IMR-90 (cell line): ENCODE measurements around the gene LPAR1. TPM values are rescaled to one million over a fixed set of nuclear protein-coding genes. Genes with fewer than 3 reads are reported as not detected.

Source experiments
- ATAC-seq: fragments of 200-7000 bp; cut with Tn5 transposase; 2 replicates; pipeline ENCODE4 v1.9.1; 2020; ENCODE audit warnings: low read depth, mild to moderate bottlenecking, moderate library complexity
- BruUV-seq: library from RNA; stranded (reverse); fragments of 400-500 nt; replicated peaks from 2 replicates; lab custom pipeline; 2021; lab: Mats Ljungman, UMichigan
- CTCF ChIA-PET: fragments of 300-600 bp; formaldehyde crosslinking; extraction: SDS; loops from one replicate; lab custom pipeline; 2021; ENCODE audit warnings: antibody characterized with exemption; lab: Yijun Ruan, JAX
- POLR2A ChIA-PET: fragments of 300-600 bp; sonication (Branson Sonifier 250); formaldehyde crosslinking; loops from one replicate; lab custom pipeline; 2022; ENCODE audit warnings: antibody characterized with exemption; ENCODE audit not compliant: unreplicated experiment; lab: Charles Lee
- DNase-seq: peaks from one replicate; pipeline ENCODE4 v3.0.0; 2013
- H2AFZ ChIP-seq: replicated peaks from 2 replicates; pipeline ENCODE3; 2013; ENCODE audit warnings: low read length, mild to moderate bottlenecking; ENCODE audit not compliant: poor library complexity
- H2AK5ac ChIP-seq: 2 replicates; pipeline ENCODE4 v1.6.1; 2013; ENCODE audit warnings: low read depth, low read length, inconsistent platforms
- H2AK9ac ChIP-seq: replicated peaks from 2 replicates; pipeline ENCODE3; 2013; ENCODE audit warnings: mild to moderate bottlenecking, low read depth, low read length, moderate library complexity; ENCODE audit not compliant: poor library complexity
- H2BK120ac ChIP-seq: 2 replicates; pipeline ENCODE4 v1.6.1; 2013; ENCODE audit warnings: low read depth, low read length, inconsistent platforms
- H2BK15ac ChIP-seq: 3 replicates; pipeline ENCODE4 v1.6.1; 2013; ENCODE audit warnings: low read depth, low read length, inconsistent platforms
- H2BK20ac ChIP-seq: 2 replicates; pipeline ENCODE4 v1.6.1; 2013; ENCODE audit warnings: low read depth, mild to moderate bottlenecking, inconsistent platforms, low read length, moderate library complexity
- H2BK5ac ChIP-seq: 2 replicates; pipeline ENCODE4 v1.6.1; 2013; ENCODE audit warnings: mild to moderate bottlenecking, low read depth, low read length, inconsistent platforms; ENCODE audit not compliant: poor library complexity, severe bottlenecking
- H3K14ac ChIP-seq: replicated peaks from 2 replicates; pipeline ENCODE4 v1.6.1; 2013; ENCODE audit warnings: low read depth, low read length, inconsistent platforms
- H3K18ac ChIP-seq: 2 replicates; pipeline ENCODE4 v1.6.1; 2013; ENCODE audit warnings: low read depth, low read length, control low read depth
- H3K23ac ChIP-seq: 2 replicates; pipeline ENCODE4 v1.6.1; 2013; ENCODE audit warnings: low read depth, low read length, inconsistent platforms
- H3K27ac ChIP-seq: 2 replicates; pipeline ENCODE4 v1.5.1; 2013; ENCODE audit warnings: mild to moderate bottlenecking, control low read depth, low read length; ENCODE audit not compliant: insufficient read depth
- H3K27me3 ChIP-seq: 2 replicates; pipeline ENCODE4 v1.6.1; 2013; ENCODE audit warnings: low read length; ENCODE audit not compliant: control insufficient read depth, insufficient read depth
- H3K36me3 ChIP-seq: 2 replicates; pipeline ENCODE4 v1.6.1; 2013; ENCODE audit warnings: low read length, mixed read lengths; ENCODE audit not compliant: control insufficient read depth, insufficient read depth
- H3K4ac ChIP-seq: 2 replicates; pipeline ENCODE4 v1.6.1; 2013; ENCODE audit warnings: low read depth, low read length, inconsistent platforms
- H3K4me1 ChIP-seq: 2 replicates; pipeline ENCODE4 v1.6.1; 2013; ENCODE audit warnings: low read length, mixed read lengths; ENCODE audit not compliant: control insufficient read depth, insufficient read depth
- H3K4me2 ChIP-seq: 2 replicates; pipeline ENCODE4 v1.6.1; 2013; ENCODE audit warnings: low read depth, mild to moderate bottlenecking, control low read depth, low read length, moderate library complexity
- H3K4me3 ChIP-seq: 2 replicates; pipeline ENCODE4 v1.5.1; 2013; ENCODE audit warnings: low read depth, mild to moderate bottlenecking, control low read depth, low read length, moderate library complexity; ENCODE audit not compliant: insufficient read depth
- H3K56ac ChIP-seq: 2 replicates; pipeline ENCODE4 v1.6.1; 2013; ENCODE audit warnings: low read length, inconsistent platforms; ENCODE audit not compliant: insufficient read depth; ENCODE audit errors: extremely low read depth
- H3K79me1 ChIP-seq, 2 experiments: 2 replicates each; pipeline ENCODE4 v1.6.1; 2013; ENCODE audit warnings: low read length in 2 of 2, inconsistent platforms in 1 of 2, low read depth in 1 of 2
- H3K9ac ChIP-seq: 2 replicates; pipeline ENCODE4 v1.6.1; 2013; ENCODE audit warnings: low read depth, low read length, control low read depth
- H3K9me1 ChIP-seq: 2 replicates; pipeline ENCODE4 v1.6.1; 2013; ENCODE audit warnings: low read length, inconsistent platforms; ENCODE audit not compliant: insufficient read depth
- H3K9me3 ChIP-seq: 2 replicates; pipeline ENCODE4 v1.6.1; 2013; ENCODE audit warnings: low read length; ENCODE audit not compliant: control insufficient read depth, insufficient read depth
- H4K20me1 ChIP-seq: 2 replicates; pipeline ENCODE4 v1.6.1; 2013; ENCODE audit warnings: low read length, inconsistent platforms; ENCODE audit not compliant: insufficient read depth
- H4K5ac ChIP-seq: 2 replicates; pipeline ENCODE4 v1.6.1; 2013; ENCODE audit warnings: mild to moderate bottlenecking, low read depth, low read length, control low read depth
- H4K8ac ChIP-seq, 2 experiments: 2 replicates each; pipeline ENCODE4 v1.6.1; 2013; ENCODE audit warnings: low read depth in 2 of 2, low read length in 2 of 2, control low read depth in 1 of 2, inconsistent platforms in 1 of 2
- H4K91ac ChIP-seq: 2 replicates; pipeline ENCODE4 v1.6.1; 2013; ENCODE audit warnings: low read depth, low read length, inconsistent platforms; ENCODE audit not compliant: insufficient read depth
- CEBPB ChIP-seq: IDR thresholded peaks from 2 replicates; pipeline ENCODE4 v1.6.1; 2012; ENCODE audit warnings: low read depth, low read length, improper control_type of control experiment
- CHD1 ChIP-seq: IDR thresholded peaks from 2 replicates; pipeline ENCODE4 v1.6.1; 2012; ENCODE audit warnings: low read depth, low read length, improper control_type of control experiment
- MAZ ChIP-seq: IDR thresholded peaks from 2 replicates; pipeline ENCODE4 v1.6.1; 2012; ENCODE audit warnings: low read depth, mild to moderate bottlenecking, low read length, improper control_type of control experiment, moderate library complexity, borderline replicate concordance
- NFE2L2 ChIP-seq: fragments of 150-350 bp; IDR thresholded peaks from 2 replicates; pipeline ENCODE4 v1.6.1; 2016; ENCODE audit warnings: low read depth, mild to moderate bottlenecking, low read length
- POLR2A ChIP-seq: IDR thresholded peaks from 2 replicates; pipeline ENCODE4 v1.6.1; 2012; ENCODE audit warnings: mild to moderate bottlenecking, low read depth, low read length
- RAD21 ChIP-seq: IDR thresholded peaks from 2 replicates; pipeline ENCODE4 v1.6.1; 2012; ENCODE audit warnings: low read length, improper control_type of control experiment
- RCOR1 ChIP-seq: IDR thresholded peaks from 2 replicates; pipeline ENCODE4 v1.6.1; 2012; ENCODE audit warnings: mild to moderate bottlenecking, low read length, improper control_type of control experiment; ENCODE audit not compliant: insufficient replicate concordance
- RFX5 ChIP-seq: IDR thresholded peaks from 2 replicates; pipeline ENCODE4 v1.8.0; 2012; ENCODE audit warnings: low read depth, mild to moderate bottlenecking, low read length, moderate library complexity
- SMC3 ChIP-seq: fragments of 150-350 bp; IDR thresholded peaks from 2 replicates; pipeline ENCODE4 v1.6.1; 2016; ENCODE audit warnings: low read depth, mild to moderate bottlenecking, antibody characterized with exemption, low read length, moderate library complexity
- WGBS, 2 experiments: methylation state at CpG; one replicate each; pipeline versions ENCODE4 v1.1.5 to v1.1.7; 2013; ENCODE audit warnings: missing lambda C conversion rate in 2 of 2; ENCODE audit not compliant: insufficient read length in 1 of 2; ENCODE audit errors: extremely low coverage in 2 of 2; 5-methylcytosine and 5-hydroxymethylcytosine counted together
- dilution Hi-C: fragments of 300-500 bp; cut with HindIII; formaldehyde crosslinking; loops from one replicate; pipeline ENCODE4 v1.14.3; 2018; ENCODE audit warnings: low sequenced_read_pairs; ENCODE audit not compliant: unreplicated experiment
- in situ Hi-C: fragments of 300-500 bp; cut with MboI; formaldehyde crosslinking; loops from 3 replicates; pipeline ENCODE4 v1.14.3; 2019; ENCODE audit warnings: low sequenced_read_pairs, inconsistent platforms, mixed read lengths
- intact Hi-C: fragments of 100-400 bp; cut with micrococcal nuclease; formaldehyde crosslinking; loops from 2 replicates; pipeline ENCODE4 v1.10.0; 2022
- polyA plus RNA-seq, 3 experiments: library from polyadenylated mRNA; depleted of rRNA; stranded (reverse); fragments of >200 nt; gene quantifications; 2 replicates each; pipeline ENCODE4 v1.2.3, GENCODE V29; 2012; ENCODE audit warnings: low replicate concordance in 1 of 3
- total RNA-seq: library from RNA; depleted of rRNA; stranded (reverse); fragments of >200 nt; gene quantifications from 2 replicates; pipeline ENCODE4 v1.2.3, GENCODE V29; 2012
- TF ChIP-seq, protein P1 (sequence below): conservative IDR thresholded peaks from 2 replicates; pipeline ENCODE4 v1.5.1; 2012; ENCODE audit warnings: mild to moderate bottlenecking, low read depth, low read length, improper control_type of control experiment
- TF ChIP-seq, protein P2 (sequence below): fragments of 150-350 bp; IDR thresholded peaks from 2 replicates; pipeline ENCODE4 v1.6.1; 2016; ENCODE audit warnings: low read depth, mild to moderate bottlenecking, low read length, moderate library complexity, borderline replicate concordance

The LPAR1 gene
- total and polyA plus RNA-seq, 2 of the 4 experiments (the other 2 are of a cell fraction), result 171 to 315 TPM

DNA sequence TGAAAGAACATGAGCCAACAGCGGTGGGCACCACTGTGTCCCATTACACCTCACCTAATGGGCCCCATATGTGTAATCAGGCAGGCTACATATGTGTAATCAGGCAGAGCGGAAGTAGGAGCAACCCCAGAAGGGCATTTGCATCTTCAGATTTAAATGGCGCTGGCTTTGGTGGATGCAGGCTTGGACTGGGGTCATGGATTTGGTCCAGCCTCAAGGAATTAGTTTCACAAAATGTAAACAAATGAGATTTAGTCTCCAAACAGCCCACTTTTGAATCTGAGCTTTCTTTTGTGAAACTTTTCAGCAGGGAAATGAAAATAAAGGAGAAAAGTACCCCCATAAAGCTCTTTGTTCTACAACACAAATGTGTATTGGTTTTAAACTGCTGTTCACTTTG lies 161.3 kb downstream of the LPAR1 start:
- Histone ChIP-seq H3K27ac (peak overlapping the region; percentile 78; the same call in 1 of the 2 replicates), H3K4me2 (no peak overlapping the region), H2BK20ac (no peak overlapping the region), H3K18ac (peak overlapping the region; percentile 51; the same call in 1 of the 2 replicates), H4K5ac (peak overlapping the region; percentile 81), H2AK9ac (no peak overlapping the region), H2AFZ (no peak overlapping the region), H3K23ac (peak overlapping the region; percentile 35; the same call in 1 of the 2 replicates), H3K79me1 (peaks cover 51 to 73% of the 10 kb centered on the region in 2 experiments), H3K27me3 (no peaks in the 10 kb centered on the region), H3K4me1 (peaks cover 20% of the 10 kb centered on the region), H3K14ac (peak overlapping the region; percentile 28), H4K20me1 (peaks cover 9% of the 10 kb centered on the region; the same call in 1 of the 2 replicates), H3K4me3 (no peak overlapping the region), H3K9ac (no peak overlapping the region), H3K56ac (no peak overlapping the region), H2BK5ac (peak overlapping the region; percentile 56), H2BK120ac (no peak overlapping the region), H4K8ac (peak overlapping the region in 1 of 2 experiments; percentile 75; a peak in 2 of 4 replicates), H2AK5ac (0 out of 2 replicates have a peak overlapping the region, but pooled peaks have one; percentile 53), H3K4ac (peak overlapping the region; percentile 54; the same call in 1 of the 2 replicates), H2BK15ac (no peak overlapping the region), H4K91ac (0 out of 2 replicates have a peak overlapping the region, but pooled peaks have one; percentile 51), H3K9me1 (peaks cover 21% of the 10 kb centered on the region), H3K36me3 (peaks cover 22% of the 10 kb centered on the region), H3K9me3 (no peaks in the 10 kb centered on the region; the same call in 1 of the 2 replicates)
- intact Hi-C loops, result no loop called here
- ChIA-PET CTCF (no interaction called here), POLR2A (interaction anchor here (0.6 to 1.1 kb wide), 3 partner anchors 153 to 235 kb away, joined by 3 to 20 read pairs (median 4); no protein-coding TSS in a partner anchor)
- WGBS, 2 experiments, result no CpG with 5 or more reads among the region's 3 CpGs
- no TSS peak for BruUV-seq
- in situ Hi-C loops, result no loop called here
- dilution Hi-C loops, result no loop called here
- no peak for DNase-seq
- no peak for ATAC-seq
- TF ChIP-seq POLR2A (no peak), RCOR1 (no peak), RFX5 (no peak), SMC3 (no peak), CEBPB (no peak), NFE2L2 (no peak), CHD1 (no peak), MAZ (no peak), RAD21 (no peak)
- TF ChIP-seq, protein P1, sequence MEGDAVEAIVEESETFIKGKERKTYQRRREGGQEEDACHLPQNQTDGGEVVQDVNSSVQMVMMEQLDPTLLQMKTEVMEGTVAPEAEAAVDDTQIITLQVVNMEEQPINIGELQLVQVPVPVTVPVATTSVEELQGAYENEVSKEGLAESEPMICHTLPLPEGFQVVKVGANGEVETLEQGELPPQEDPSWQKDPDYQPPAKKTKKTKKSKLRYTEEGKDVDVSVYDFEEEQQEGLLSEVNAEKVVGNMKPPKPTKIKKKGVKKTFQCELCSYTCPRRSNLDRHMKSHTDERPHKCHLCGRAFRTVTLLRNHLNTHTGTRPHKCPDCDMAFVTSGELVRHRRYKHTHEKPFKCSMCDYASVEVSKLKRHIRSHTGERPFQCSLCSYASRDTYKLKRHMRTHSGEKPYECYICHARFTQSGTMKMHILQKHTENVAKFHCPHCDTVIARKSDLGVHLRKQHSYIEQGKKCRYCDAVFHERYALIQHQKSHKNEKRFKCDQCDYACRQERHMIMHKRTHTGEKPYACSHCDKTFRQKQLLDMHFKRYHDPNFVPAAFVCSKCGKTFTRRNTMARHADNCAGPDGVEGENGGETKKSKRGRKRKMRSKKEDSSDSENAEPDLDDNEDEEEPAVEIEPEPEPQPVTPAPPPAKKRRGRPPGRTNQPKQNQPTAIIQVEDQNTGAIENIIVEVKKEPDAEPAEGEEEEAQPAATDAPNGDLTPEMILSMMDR, result no peak
- TF ChIP-seq, protein P2, sequence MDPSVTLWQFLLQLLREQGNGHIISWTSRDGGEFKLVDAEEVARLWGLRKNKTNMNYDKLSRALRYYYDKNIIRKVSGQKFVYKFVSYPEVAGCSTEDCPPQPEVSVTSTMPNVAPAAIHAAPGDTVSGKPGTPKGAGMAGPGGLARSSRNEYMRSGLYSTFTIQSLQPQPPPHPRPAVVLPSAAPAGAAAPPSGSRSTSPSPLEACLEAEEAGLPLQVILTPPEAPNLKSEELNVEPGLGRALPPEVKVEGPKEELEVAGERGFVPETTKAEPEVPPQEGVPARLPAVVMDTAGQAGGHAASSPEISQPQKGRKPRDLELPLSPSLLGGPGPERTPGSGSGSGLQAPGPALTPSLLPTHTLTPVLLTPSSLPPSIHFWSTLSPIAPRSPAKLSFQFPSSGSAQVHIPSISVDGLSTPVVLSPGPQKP, result no peak
